Islet of Langerhans (tissue), 1 donor: ENCODE measurements around the gene CABCOCO1.
A peak's percentile ranks its signal among the peaks of the same experiment; 100 is the strongest.

Experiments
- FAIRE-seq: peaks from one replicate; lab custom pipeline; 2011; peaks lifted over from hg19 to GRCh38; lab: Jason Lieb, UNC

Gene CABCOCO1, protein sequence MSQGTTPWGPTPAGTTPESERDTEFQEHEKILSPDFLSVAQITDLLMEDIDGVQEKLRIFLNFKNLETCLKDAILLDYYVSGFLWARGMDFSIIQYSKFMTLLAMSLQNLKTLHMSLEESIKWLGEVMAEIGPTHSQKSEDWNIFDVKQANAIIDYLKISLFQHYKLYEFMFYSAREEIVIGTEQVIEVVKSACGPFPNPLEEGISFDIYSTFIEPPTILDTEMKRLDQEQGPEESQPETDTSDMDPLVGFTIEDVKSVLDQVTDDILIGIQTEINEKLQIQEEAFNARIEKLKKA

GRCh38 chr10:61662794-61663259 lies at the start of gene CABCOCO1:
Gene CABCOCO1 (plus strand): TSS chr10:61662929. CDS start chr10:61662973, 44 bp downstream.
- FAIRE-seq = no peak

- no peak for FAIRE-seq
Measured at GRCh38 chr10:61613665-61614064, 49.1 kb upstream of the CABCOCO1 start.

GRCh38 chr10:61616611-61617010 lies 46.1 kb upstream of the CABCOCO1 start:
- no peak for FAIRE-seq

GRCh38 chr10:61617180-61617579 lies 45.5 kb upstream of the CABCOCO1 start:
- FAIRE-seq = no peak

GRCh38 chr10:61617586-61617985 lies 45.1 kb upstream of the CABCOCO1 start:
- FAIRE-seq = no peak

- FAIRE-seq = no peak
Measured at GRCh38 chr10:61618388-61618961, 44.3 kb upstream of the CABCOCO1 start.

- FAIRE-seq = no peak
Measured at GRCh38 chr10:61620506-61620905, 42.2 kb upstream of the CABCOCO1 start.

DNA sequence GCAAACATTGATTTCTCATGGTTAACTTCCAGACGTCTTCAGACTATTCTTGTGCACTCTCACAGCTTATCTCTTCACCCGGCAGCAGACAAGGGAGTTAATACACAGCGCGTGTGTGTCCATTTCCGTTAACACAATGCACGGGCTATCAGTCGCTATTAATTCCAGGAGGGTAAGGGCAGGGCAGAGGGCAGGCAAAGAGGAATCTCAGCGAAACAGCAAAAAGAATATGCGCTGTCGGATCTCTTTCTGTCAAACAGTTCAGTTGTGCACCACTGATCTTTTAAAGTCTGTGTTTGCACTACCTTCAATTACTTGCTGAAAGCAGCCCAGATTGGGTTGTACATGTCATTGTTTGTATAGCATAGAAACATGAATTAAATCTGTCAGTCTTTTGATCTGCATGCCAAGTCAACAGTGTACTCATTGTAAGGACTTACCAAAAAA lies 41.1 kb upstream of the CABCOCO1 start:
- FAIRE-seq = no peak

GRCh38 chr10:61623161-61623560 lies 39.6 kb upstream of the CABCOCO1 start:
- no peak for FAIRE-seq

GRCh38 chr10:61626209-61626608 lies 36.5 kb upstream of the CABCOCO1 start:
- FAIRE-seq = no peak

DNA sequence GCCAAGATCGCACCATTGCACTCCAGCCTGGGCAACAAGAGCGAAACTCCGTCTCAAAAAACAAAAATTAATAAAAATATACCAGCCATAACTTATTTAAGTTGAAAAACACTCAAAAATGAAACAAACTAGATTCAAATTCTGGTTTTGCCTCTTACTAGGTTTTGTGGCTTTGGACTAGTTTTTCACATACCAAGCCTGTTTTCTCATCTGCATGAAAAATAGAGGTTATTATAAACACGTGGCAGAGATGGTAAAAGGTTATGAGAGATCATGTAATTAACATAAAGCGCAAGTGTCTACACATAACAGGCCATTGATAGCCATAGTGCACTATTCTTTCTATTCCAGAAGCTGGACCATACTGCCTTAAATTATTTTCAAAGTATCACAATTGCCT lies 35.5 kb upstream of the CABCOCO1 start:
- no peak for FAIRE-seq

GRCh38 chr10:61628151-61628874 lies 34.4 kb upstream of the CABCOCO1 start:
- FAIRE-seq = no peak

- no peak for FAIRE-seq
Measured at GRCh38 chr10:61628875-61629513, 33.7 kb upstream of the CABCOCO1 start.

DNA sequence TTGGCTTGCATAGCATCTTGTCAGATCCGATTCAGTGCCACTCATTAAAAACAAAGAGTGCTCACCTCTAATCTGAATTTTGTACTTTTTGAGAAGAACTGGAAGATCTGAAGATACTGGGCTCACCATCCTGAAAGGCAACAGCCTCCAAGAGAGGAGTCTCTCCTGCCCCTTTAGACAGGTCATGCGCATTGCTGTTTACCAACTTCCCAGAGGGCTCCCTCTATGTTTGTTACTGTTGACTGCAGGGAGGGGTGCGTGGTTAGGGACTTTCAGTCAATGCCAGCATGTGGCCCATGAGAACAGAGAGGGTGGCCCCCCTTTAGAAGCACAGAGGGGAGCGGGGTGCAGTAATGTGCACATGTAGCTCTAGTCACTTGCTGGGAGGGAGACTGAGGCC lies 33.2 kb upstream of the CABCOCO1 start:
- no peak for FAIRE-seq

DNA sequence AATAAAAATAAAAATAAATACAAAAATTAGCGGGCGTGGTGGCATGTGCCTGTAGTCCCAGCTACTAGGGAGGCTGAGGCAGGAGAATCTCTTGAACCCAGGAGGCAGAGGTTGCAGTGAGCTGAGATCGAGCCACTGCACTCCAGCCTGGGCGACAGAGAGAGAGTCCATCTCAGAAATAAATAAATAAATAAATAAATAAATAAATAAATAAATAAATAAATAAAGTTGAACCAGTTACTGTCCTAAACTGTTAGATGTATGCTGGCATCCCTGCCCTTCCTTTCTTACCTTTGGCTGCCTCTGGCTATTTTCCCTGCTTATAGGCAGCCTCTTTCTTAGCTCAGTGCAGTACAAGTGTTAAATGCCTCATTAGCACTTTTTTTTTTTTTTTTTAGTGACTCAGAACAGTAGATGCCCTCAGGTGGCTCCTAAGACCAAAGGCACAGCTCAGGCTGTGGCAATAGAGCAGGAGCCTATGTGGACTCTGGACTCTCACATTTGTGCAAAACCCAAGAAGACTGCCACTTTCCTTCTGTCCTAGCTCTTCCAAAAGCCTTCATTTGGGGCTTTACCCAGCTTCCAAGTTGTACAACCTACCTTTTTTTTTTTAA lies 30.6 kb upstream of the CABCOCO1 start:
- no peak for FAIRE-seq

- no peak for FAIRE-seq
Measured at GRCh38 chr10:61633665-61634064, 29.1 kb upstream of the CABCOCO1 start.

- no peak for FAIRE-seq
Measured at GRCh38 chr10:61634746-61635145, 28.0 kb upstream of the CABCOCO1 start.

GRCh38 chr10:61635471-61635870 lies 27.3 kb upstream of the CABCOCO1 start:
- no peak for FAIRE-seq

DNA sequence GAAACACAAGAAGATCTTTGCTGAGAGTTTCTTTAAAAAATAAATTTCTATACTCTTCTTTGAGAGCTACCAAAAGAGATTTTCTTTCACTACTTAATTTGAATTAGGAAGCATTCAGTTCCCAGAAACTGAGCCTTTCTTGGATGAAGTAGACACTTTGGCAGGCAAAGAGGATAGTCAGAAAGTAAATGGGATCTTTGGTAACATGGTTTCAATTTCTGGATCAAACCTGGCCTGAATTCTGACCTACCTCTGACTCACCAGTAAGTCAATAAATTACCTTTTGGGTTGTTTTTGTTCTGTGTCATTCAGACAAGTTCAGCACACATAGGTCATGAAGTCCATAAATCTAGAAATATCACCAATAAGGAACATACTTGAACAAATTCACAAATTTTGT lies 26.8 kb upstream of the CABCOCO1 start:
- FAIRE-seq = peak; percentile 56

DNA sequence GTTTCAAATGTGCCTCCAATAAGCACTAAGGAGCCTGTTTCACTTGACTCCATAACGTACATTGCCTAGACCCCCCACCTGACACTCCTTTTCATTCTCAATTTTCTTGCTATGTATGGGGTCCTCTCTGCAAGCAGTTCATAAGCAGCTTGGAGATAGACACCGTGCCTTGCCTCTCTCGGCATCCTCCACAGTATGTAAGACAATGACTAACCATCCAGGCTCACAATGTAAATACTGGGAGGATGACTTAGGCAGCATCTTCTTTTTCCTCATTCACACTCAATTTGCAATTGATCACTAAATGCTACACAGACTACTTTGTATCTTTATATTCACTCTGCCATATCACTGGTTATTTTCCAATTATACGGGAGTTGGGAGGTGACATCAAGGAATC lies 22.8 kb upstream of the CABCOCO1 start:
- FAIRE-seq = no peak

DNA sequence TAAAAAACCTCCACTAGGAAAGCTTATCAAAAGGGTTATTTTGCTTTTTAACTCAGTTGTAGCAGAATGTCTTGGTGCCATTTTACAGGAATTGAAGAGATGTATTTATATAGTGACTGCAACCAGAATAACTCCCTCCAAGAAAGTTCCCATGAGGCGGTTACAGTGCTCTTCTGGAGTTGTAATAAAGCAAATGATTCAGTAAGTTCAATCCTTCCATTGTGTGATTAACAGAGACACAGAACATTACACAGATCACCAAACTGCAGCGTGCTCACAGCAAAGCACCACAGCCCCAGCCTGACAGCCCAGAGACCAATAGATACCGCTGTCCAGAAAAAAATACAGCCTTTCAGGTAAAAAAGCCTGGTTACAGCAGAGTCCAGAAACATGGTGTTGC lies 21.9 kb upstream of the CABCOCO1 start:
- FAIRE-seq = no peak

- no peak for FAIRE-seq
Measured at GRCh38 chr10:61642150-61642571, 20.6 kb upstream of the CABCOCO1 start.
